Suppressor macrophage treated with lipopolysaccharide for 4 hours (primary cell): Measurements from ENCODE around the gene NACC1.

Experiments used
- DNase-seq: peaks from one replicate; pipeline ENCODE4 v3.0.0-alpha.2; 2020

The NACC1 gene

GRCh38 chr19:13100841-13101589 is 17.0 kb upstream of the NACC1 start:
- DNase-seq, result no peak

GRCh38 chr19:13101590-13102415 is 16.3 kb upstream of the NACC1 start:
- DNase-seq, result no peak

DNA sequence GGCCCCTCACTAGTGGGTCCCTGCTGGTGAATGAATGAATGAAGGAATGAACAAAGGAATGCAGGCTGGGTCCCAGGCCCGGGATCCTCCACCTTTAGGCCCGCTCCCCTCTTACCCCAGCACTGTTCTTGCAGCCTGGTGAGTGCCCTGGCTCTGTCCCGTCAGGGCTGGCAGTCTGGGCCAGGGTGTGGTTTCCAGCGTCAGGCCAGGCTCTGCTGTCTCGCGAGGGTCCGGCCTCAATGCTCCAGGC is 15.7 kb upstream of the NACC1 start:
- DNase-seq, result no peak

GRCh38 chr19:13102666-13103580 is 15.1 kb upstream of the NACC1 start, which contains the start of gene LYL1:
LYL1 (minus strand) TSS chr19:13102858; CDS start chr19:13101171, 1,687 bp downstream.
- peak; percentile 73 for DNase-seq

- DNase-seq, result no peak
These were observed 14.3 kb upstream of the NACC1 start for GRCh38 chr19:13103581-13104359.

DNA sequence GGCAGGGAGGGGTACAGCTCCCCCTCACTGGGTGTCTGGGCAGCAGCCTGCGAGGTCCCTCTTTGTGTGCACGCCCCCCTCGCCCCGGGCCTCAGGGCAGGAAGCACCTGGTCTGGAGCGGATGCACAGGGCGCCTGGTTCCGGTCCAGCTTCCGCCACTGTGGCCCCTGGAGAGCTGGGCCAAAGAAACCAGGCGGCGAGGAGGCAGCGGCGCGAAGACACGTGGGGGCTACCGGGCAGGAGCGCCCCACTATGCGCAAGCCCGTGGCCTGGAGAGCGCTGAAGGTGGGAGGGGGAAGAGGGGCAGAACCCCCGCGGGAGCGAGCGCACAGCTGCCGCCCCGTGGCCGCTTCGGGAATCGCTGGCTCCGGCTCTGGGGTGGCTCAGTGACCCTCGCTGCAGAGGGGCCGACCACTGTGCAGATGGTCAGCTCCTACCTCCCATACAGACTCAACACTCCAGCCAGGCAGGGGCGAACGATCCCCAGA is 13.7 kb upstream of the NACC1 start:
- peak; percentile 56 for DNase-seq

DNA sequence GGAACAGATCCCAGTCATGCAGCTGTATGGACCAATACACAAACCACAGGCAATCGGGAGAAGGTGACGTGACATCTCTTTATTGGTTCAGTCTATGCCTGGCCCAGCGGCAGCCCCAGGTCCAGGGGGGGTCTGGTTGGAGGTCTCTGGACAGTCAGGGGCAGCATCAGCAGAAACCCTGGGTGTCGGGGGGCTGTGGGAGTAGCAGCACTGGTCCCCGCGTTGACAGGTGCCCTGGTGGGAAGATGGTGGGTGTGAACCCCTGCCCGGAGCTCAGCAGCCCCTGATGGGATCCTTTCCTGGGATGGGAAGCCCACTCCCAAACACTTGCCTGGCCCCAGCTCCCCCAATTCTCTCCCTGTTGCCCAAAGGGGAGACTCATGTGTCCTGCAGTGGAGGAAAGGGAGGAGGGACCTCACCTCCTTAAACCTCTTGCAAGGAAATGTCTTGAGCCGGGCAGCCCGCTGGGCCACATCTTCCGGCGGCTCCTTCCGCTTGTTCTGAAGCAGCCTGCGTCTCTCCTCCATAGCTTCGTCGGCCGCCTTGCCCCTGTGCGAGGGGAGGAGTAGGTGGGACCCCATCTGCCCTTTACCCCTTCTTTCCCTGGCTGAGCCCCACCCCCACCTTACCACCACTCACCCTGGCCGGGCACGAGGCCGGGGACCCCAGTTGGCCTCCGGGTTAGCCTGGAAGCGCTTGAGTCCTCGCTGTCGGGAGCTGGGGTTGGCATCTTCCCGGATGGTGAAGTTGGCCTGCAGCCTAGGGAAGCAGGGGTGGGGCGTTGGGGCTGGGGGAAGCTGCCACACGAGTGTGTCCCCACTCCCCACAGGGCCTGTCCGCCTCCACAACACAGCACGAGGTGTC is 13.0 kb upstream of the NACC1 start:
- DNase-seq, result no peak

DNA sequence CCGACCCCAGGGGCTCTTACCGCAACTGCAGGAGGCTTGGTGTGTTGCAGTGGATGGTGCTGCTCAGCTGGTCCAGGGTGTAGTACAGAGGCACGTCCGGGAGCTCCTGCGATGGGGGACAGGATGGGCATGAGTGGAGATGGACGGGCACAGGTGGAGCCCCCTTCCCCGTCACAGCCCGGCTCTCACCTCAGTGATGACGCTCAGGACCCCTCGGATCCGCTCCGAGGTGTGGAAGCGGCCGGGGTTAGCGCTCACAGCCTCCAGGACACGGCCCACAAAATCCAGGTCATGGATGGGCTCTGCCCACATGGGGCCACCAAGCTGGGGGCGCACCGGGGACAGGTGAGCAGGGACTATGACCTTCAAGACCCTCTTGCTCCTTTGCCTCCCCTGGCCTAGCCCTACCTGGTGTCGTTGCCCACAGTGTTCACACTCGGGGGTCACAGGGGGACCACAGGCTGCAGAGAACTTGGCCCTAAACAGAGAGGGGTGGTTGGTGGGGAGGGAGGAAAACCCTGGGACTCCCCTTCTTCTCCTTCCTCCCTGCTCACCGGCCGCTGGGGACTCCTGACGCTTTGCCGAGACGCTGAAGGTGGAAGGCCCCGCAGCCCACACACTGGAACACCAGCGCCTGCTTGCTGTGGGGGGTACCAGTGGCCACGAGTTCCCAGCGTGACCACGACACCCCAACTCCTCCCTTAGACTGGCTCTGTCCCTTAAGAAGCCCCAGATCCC is 8.5 kb upstream of the NACC1 start:
- no peak for DNase-seq

GRCh38 chr19:13110099-13110610 is 7.9 kb upstream of the NACC1 start:
- no peak for DNase-seq

GRCh38 chr19:13112555-13112954 is 5.5 kb upstream of the NACC1 start:
- no peak for DNase-seq

DNA sequence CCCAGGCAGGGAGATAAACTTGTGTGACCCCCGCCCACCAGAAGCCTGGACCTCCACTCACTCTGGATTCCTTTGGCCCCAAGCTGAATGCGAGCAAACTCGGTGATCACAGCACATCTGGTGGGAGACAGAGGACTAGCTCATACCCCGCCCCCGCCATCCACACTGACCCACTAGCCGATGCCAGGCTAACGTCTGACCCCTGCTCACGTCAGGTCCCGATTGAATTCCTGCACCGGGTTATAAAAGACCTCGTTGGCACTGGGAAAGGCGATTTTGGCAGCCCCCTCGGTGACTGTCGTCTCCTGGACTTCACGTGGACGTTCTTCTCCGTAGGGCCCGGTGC is 2.2 kb upstream of the NACC1 start:
- no peak for DNase-seq

DNA sequence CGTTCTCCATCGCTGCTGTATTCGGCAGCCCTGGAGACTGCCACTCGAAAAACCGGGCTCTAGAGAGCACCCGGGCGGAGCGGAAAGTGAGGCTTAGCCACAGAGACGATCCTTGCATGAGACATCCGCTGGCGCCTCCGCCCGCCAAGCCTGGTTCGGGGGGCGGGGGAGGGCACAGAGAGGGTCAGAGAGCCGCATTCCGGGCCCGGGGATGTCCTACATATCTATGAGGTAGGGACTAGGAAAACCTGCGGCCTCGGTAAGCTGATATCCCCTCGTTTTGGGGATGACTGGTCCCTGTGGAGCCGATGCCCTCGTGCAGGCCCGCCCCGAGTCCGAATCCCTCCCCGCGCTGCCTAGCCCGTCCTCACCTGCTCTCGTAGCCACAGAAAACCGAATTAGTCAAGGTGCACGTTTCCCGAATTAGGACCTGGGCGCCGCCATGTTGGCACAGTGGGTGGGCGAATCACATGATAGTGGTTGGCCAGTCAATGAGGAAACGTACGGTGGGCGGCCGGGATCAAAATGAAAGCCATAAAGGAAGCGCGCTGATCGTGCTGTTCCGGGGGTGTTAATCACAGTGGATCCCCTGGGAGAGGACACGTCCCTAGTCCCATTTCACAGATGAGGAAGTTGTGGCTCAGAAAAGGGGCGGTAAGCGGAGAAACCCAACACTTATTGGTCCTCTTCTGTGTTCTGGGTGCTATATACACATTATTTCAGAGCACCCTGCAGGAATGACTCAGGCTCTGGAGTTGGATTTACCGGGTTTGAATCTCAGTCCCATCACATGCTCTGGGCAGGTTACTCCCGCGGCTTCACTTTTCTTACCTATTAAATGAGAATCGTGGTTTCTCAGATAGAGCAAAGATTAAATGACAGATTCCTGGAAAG is 1.5 kb upstream of the NACC1 start, which contains the start of gene TRMT1:
TSS of gene TRMT1 (minus strand) at position 459 of the 894 bp plus-strand sequence. CDS start at position 118, 341 bp downstream.
- DNase-seq, result peak; percentile 95

GRCh38 chr19:13117176-13117771 is 790 bp upstream of the NACC1 start:
- no peak for DNase-seq

- DNase-seq, result no peak
These were observed 545 bp downstream of the NACC1 start for GRCh38 chr19:13118424-13119193.

GRCh38 chr19:13119627-13120026 is 1.6 kb downstream of the NACC1 start:
- peak; percentile 76 for DNase-seq

DNA sequence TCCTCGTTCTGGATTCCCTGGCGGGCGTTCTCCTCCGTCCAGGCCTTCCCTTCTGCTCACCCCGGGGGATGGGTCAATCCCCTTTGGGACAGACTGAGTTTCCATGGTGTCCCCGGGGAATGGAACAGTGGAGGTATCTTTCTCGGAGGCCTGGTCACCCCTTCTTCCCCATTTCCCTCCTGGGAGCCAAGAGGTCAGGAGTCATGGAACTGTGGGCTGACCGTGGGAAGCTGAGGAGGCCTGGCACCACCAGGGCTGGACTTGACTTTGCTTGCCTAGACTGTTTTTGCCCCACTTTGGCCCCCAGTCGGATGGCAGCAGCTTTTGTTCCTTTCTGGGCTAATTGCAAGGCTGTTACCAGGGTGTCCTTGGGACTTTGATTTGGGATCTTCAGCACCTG is 2.0 kb downstream of the NACC1 start:
- DNase-seq, result no peak

GRCh38 chr19:13120817-13121216 is 2.8 kb downstream of the NACC1 start:
- no peak for DNase-seq
